ENCODE measurements around the gene CAMTA1.

Gene CAMTA1

GRCh38 chr1:7434566-7434965, 649.3 kb downstream of the CAMTA1 start:
- no peak overlapping the region for H3K4me3 ChIP-seq (ENCODE audit: low read depth, low read length)
- DNase-seq (ENCODE audit: low read depth) = no peak
- no peak for TF ChIP-seq CTCF (conservative IDR thresholded peaks at IDR 0.05; ENCODE audit: low read depth, low read length)

GRCh38 chr1:7435276-7436055, 650.2 kb downstream of the CAMTA1 start:
- no peak for TF ChIP-seq CTCF (conservative IDR thresholded peaks at IDR 0.05; ENCODE audit: low read depth, low read length)
- no peak for DNase-seq (ENCODE audit: low read depth)
- H3K4me3 ChIP-seq (ENCODE audit: low read depth, low read length) = no peak overlapping the region

GRCh38 chr1:7436056-7437005, 651.1 kb downstream of the CAMTA1 start:
- H3K4me3 ChIP-seq (ENCODE audit: low read depth, low read length) = no peak overlapping the region
- no peak for DNase-seq (ENCODE audit: low read depth)
- TF ChIP-seq CTCF (conservative IDR thresholded peaks at IDR 0.05; ENCODE audit: low read depth, low read length) = no peak

GRCh38 chr1:7437036-7437435, 651.8 kb downstream of the CAMTA1 start:
- DNase-seq (ENCODE audit: low read depth) = no peak
- H3K4me3 ChIP-seq (ENCODE audit: low read depth, low read length) = no peak overlapping the region
- TF ChIP-seq CTCF (conservative IDR thresholded peaks at IDR 0.05; ENCODE audit: low read depth, low read length) = no peak

GRCh38 chr1:7437608-7438395, 652.5 kb downstream of the CAMTA1 start:
- no peak for TF ChIP-seq CTCF (conservative IDR thresholded peaks at IDR 0.05; ENCODE audit: low read depth, low read length)
- H3K4me3 ChIP-seq (ENCODE audit: low read depth, low read length) = no peak overlapping the region
- DNase-seq (ENCODE audit: low read depth) = no peak

GRCh38 chr1:7438396-7438785, 653.1 kb downstream of the CAMTA1 start:
- no peak for TF ChIP-seq CTCF (conservative IDR thresholded peaks at IDR 0.05; ENCODE audit: low read depth, low read length)
- no peak overlapping the region for H3K4me3 ChIP-seq (ENCODE audit: low read depth, low read length)
- DNase-seq (ENCODE audit: low read depth) = no peak

Measured in choroid plexus epithelial cell (primary cell).